ENCODE data around the gene MLXIP. TPM values are rescaled to one million over a fixed set of nuclear protein-coding genes. Genes with fewer than 3 reads are reported as not detected.

The MLXIP gene
- total RNA-seq, 1 donor from 2014 or later, result 39.8 TPM

- Mint-ChIP-seq H3K9me3 (no peaks in the 10 kb centered on the region), H3K27ac (ENCODE audit: unreplicated experiment) (no peak overlapping the region), H3K4me3 (no peak overlapping the region), H3K4me1 (peaks cover 42% of the 10 kb centered on the region), H3K27me3 (ENCODE audit: low read depth) (peaks cover 4% of the 10 kb centered on the region), H3K36me3 (ENCODE audit: low read depth) (peaks cover 4% of the 10 kb centered on the region)
- no peak for DNase-seq (ENCODE audit: low read depth, low spot score)
- TF ChIP-seq CTCF (conservative IDR thresholded peaks at IDR 0.05), result no peak
These were observed 11.0 kb upstream of the MLXIP start for GRCh38 chr12:122067548-122067947.

GRCh38 chr12:122067966-122068365, 10.6 kb upstream of the MLXIP start:
- DNase-seq (ENCODE audit: low read depth, low spot score), result no peak
- no peak overlapping the region for H3K27ac Mint-ChIP-seq (ENCODE audit: unreplicated experiment)
- no peak overlapping the region for H3K4me3 Mint-ChIP-seq
- peaks cover 4% of the 10 kb centered on the region for H3K36me3 Mint-ChIP-seq (ENCODE audit: low read depth)
- peaks cover 42% of the 10 kb centered on the region for H3K4me1 Mint-ChIP-seq
- no peaks in the 10 kb centered on the region for H3K9me3 Mint-ChIP-seq
- peaks cover 7% of the 10 kb centered on the region for H3K27me3 Mint-ChIP-seq (ENCODE audit: low read depth)
- TF ChIP-seq CTCF (conservative IDR thresholded peaks at IDR 0.05), result no peak

GRCh38 chr12:122072031-122072970, 6.3 kb upstream of the MLXIP start:
- no peak for TF ChIP-seq CTCF (conservative IDR thresholded peaks at IDR 0.05)

GRCh38 chr12:122073815-122074214, 4.7 kb upstream of the MLXIP start:
- TF ChIP-seq CTCF (conservative IDR thresholded peaks at IDR 0.05), result no peak
- H3K36me3 Mint-ChIP-seq (ENCODE audit: low read depth), result no peaks in the 10 kb centered on the region
- H3K9me3 Mint-ChIP-seq, result no peaks in the 10 kb centered on the region
- peaks cover 9% of the 10 kb centered on the region for H3K4me1 Mint-ChIP-seq
- no peak for DNase-seq (ENCODE audit: low read depth, low spot score)
- no peak overlapping the region for H3K27ac Mint-ChIP-seq (ENCODE audit: unreplicated experiment)
- H3K4me3 Mint-ChIP-seq, result peak overlapping the region; percentile 14
- H3K27me3 Mint-ChIP-seq (ENCODE audit: low read depth), result peaks cover 7% of the 10 kb centered on the region

More at GRCh38 chr12:122072031-122072970, 6.3 kb upstream of the MLXIP start:
- Mint-ChIP-seq H3K4me3 (peak overlapping the region; percentile 7), H3K27me3 (ENCODE audit: low read depth) (peaks cover 7% of the 10 kb centered on the region), H3K27ac (ENCODE audit: unreplicated experiment) (no peak overlapping the region), H3K36me3 (ENCODE audit: low read depth) (no peaks in the 10 kb centered on the region), H3K4me1 (peaks cover 13% of the 10 kb centered on the region), H3K9me3 (no peaks in the 10 kb centered on the region)
- DNase-seq (ENCODE audit: low read depth, low spot score), result no peak

- Mint-ChIP-seq H3K36me3 (ENCODE audit: low read depth) (no peaks in the 10 kb centered on the region), H3K9me3 (no peaks in the 10 kb centered on the region), H3K4me3 (no peak overlapping the region), H3K27ac (ENCODE audit: unreplicated experiment) (no peak overlapping the region), H3K27me3 (ENCODE audit: low read depth) (peaks cover 24% of the 10 kb centered on the region), H3K4me1 (peaks cover 33% of the 10 kb centered on the region)
- no peak for DNase-seq (ENCODE audit: low read depth, low spot score)
- TF ChIP-seq CTCF (conservative IDR thresholded peaks at IDR 0.05), result no peak
These were observed 1.6 kb upstream of the MLXIP start for GRCh38 chr12:122076743-122077495.

Measured in neural crest cell (in vitro differentiated cells).